Fibroblast of skin of back (primary cell): ENCODE measurements around the gene APOLD1.
"Not testable (repeated sequence)": the region's sequence is repeated elsewhere in the genome, so short reads cannot be mapped to it uniquely, and the experiment has no call there.

ENCODE experiments used
- DNase-seq: peaks from one replicate; pipeline ENCODE4 v3.0.0-alpha.2; 2013

Gene APOLD1

GRCh38 chr12:12786706-12787601 is 1.5 kb downstream of the APOLD1 start:
- DNase-seq = peak; percentile 83

DNA sequence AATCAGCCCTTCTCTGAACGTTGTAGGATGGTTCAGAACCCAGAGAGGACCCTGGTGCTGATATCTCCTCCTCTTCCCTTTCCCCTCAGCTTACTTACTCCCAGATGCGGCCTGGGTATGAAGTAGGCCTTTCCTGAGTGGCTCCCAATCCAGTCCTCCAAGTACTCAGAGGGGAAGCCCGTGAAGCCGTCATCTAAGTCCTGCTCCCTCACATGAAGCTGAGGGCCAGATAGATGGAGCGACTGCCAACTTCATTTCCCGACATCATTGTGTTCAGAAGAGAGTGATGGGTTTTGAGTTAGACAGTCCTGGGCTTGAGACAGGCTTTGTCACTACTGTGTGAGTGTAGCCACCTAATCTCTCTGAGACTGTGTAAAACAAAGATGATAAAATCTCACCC is 2.7 kb downstream of the APOLD1 start:
- DNase-seq = no peak

GRCh38 chr12:12788675-12789368 is 3.4 kb downstream of the APOLD1 start:
- DNase-seq = peak; percentile 82

- DNase-seq = no peak
Observed at GRCh38 chr12:12790956-12791355, 5.5 kb downstream of the APOLD1 start.

DNA sequence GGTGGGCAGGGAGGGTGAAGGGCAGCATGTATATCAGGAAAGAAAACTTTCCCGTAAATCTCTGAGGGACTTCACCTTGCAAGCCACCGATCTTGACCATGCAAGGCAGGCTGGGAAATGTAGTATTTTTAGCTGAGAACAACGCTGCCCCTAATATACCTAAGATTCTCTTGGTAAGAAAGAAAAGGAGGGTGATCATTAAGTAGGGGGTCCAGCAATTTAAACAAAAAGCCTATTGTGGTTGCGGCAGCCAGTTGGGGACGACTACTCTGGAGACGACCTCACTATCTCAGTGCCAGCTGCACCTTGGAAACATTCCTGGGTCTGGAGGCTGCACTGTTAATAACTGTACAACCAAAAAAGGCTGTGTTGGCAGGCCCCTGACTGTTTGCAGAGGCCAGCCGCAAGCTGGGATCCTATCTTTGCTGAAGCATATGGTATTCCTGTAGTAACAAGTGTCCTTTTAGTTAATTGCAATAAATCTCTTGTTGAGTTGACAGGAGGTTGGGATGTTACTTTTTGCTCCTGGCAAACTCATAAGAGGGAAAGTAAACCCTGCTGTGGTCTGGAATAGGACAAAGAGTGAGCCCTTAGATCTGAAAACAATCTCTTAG is 6.4 kb downstream of the APOLD1 start:
- no peak for DNase-seq

GRCh38 chr12:12792421-12792820 is 7.0 kb downstream of the APOLD1 start:
- DNase-seq = no peak

- DNase-seq = no peak
Observed at GRCh38 chr12:12794686-12795085, 9.2 kb downstream of the APOLD1 start.

DNA sequence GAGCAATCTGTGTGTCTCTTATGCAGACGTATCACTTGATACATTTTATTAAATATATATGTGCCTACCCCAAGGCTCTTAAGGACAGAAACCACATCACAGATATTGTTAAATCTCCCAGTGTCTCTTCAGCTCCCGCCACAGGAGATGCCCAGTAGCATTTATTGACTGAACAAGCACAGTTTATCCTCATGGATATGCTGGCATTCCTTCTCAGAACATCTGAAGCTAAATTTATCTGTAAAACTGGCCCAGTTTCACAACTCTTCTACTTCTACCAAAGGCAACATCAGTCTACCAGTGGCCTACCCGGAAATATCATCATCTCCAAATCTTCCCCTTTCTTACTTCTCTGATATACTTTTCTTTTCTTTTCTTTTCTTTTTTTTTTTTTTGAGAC is 10.7 kb downstream of the APOLD1 start:
- no peak for DNase-seq

GRCh38 chr12:12796928-12797793 is 11.7 kb downstream of the APOLD1 start:
- DNase-seq = no peak

DNA sequence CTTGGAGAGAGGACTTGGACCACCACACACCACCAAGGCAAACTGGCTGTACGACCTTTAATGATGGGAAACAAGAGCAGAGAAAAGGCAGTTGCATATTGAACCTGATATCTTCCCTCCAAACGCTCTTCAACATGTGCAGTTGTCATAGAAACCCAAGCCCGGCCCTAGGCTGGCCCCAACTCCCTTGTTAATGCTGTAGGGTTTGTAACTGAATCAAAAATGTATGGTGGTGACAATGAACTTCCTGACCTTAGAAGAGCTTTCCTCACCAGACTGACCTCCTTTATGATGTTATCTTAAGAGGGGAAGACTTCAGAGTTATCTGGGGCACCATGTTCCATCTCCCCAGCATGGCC is 12.3 kb downstream of the APOLD1 start:
- no peak for DNase-seq

DNA sequence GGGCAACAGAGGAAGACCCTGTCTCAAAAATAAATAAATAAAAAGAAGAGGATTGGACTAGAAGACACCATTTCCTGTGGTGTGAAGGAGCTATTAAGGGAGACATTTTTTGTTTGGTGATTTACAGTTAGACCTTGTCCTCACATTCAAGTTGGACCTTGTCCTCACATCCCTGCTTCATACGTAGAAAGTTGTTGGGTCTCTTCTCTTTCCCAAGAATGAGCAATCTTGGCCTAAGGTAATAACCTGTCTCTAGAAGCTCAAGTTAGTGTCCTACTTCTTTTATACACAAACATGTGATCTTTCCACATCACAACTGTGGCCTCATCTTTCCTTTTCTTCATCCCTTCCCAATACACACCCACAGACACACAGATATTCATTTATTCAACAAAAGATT is 13.0 kb downstream of the APOLD1 start:
- DNase-seq = no peak

GRCh38 chr12:12799163-12799920 is 13.9 kb downstream of the APOLD1 start:
- DNase-seq = no peak

DNA sequence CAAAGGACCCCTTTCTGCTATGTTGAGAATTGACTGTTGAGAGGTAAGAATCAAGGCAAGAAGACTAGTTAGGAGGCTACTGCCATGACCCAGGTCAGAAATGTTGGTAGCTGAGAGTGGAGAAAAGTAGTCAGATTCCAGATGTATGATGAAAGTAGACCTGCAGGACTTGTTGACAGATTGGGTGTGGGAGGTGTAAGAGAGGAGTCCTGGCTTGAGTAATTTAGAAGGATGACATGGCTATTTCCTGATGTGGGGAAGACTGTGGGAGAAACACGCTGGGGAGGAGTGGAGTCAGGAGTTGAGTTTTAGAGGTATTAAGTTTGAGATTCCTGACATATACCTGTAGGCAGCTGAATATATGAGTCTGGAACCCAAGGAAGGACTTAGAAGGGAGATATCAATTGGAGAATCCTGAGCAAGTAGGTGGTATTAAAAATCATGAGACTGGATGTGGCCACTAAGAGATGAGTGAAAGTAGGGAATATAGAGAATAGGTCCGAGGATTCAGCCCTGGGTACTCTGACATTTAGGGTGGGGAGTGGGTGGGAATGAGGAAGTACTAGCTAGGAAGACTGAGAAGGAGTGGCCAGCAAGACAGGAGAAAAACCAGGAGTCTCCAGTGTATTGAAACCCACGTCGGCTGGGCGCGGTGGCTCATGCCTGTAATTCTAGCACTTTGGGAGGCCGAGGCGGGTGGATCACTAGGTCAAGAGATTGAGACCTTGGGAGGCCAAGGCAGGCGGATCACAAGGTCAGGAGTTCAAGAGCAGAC is 15.1 kb downstream of the APOLD1 start:
- peak; percentile 28 for DNase-seq

DNA sequence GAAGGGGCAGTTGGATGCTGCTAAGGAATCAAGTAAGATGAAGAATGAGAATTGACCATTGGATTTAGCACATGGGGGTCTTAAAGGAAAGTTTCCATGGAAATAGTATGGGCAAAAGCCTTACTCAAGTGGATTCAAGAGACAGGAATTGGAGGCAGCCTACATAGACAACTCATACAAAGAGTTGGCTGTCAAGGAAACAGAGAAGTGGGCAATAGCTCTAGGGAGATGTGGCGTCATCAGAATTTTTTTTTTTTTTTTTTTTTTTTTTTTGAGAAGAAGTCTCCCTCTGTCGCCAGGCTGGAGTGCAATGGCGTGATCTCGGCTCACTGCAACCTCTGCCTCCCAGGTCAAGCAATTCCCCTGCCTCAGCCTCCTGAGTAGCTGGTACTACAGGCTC is 16.2 kb downstream of the APOLD1 start:
- DNase-seq = not testable (repeated sequence)

DNA sequence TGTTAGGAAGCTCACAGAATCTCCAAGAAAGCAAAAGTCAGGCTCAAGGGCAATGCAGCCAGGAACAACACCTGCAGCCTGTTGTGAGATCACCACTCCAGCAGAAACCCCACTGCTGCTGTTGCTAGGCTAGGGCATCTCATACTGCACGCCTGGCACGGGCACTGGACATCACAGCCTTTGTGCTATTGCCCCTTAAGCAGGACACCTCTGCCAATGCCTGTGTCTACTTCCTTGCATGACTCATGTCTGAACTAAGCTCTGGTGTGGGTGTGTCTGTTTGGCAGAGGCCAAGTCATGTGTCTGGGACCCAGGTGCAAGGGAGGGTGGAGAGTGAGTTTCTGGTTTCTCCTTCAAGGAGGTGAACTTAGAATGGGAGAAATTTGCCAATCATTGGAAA is 17.7 kb downstream of the APOLD1 start:
- peak; percentile 78 for DNase-seq

- DNase-seq = no peak
Observed at GRCh38 chr12:12804011-12804410, 18.6 kb downstream of the APOLD1 start.

DNA sequence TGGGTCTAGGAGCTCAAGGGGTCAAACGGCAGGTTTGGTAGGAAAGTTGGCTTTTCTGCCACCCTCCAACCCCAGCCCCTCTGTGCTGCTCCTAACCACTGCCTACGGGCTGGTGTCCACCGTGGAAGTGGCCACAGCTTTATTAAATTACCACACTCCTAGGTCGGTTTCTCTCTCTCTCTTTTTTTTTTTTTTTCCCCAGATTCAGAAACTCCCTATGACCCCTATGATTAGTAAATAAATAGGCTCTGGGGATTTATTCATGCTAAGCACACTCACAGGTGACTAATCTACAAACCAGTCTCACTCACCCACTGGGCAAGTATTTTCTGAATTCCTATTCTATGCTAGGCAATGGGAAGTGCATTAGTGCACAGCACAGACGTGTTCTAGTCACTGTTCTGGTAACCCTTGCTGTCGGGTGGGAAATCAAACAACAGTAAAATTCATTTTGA is 19.0 kb downstream of the APOLD1 start:
- DNase-seq = peak; percentile 86

GRCh38 chr12:12806784-12807516 is 21.5 kb downstream of the APOLD1 start:
- DNase-seq = no peak

DNA sequence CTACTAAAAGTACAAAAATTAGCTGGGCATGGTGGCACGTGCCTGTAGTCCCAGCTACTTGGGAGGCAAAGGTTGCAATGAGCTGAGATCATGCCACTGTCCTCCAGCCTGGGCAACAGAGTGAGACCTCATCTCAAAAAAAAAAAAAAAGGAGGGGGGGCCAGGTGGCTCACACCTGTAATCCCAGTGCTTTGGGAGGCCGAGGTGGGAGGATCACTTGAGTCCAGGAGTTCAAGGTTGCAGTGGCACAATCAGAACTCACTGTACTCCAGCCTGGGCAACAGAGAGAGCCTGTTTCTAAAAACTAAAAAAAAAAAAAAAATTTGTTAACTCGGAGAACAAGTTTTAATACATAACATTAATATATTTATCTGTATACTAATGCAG is 22.1 kb downstream of the APOLD1 start:
- DNase-seq = not testable (repeated sequence)
